ENCODE results near the gene C1orf56.
"Not testable (repeated sequence)": the region's sequence is repeated elsewhere in the genome, so short reads cannot be mapped to it uniquely, and the experiment has no call there.

C1orf56 gene

DNA sequence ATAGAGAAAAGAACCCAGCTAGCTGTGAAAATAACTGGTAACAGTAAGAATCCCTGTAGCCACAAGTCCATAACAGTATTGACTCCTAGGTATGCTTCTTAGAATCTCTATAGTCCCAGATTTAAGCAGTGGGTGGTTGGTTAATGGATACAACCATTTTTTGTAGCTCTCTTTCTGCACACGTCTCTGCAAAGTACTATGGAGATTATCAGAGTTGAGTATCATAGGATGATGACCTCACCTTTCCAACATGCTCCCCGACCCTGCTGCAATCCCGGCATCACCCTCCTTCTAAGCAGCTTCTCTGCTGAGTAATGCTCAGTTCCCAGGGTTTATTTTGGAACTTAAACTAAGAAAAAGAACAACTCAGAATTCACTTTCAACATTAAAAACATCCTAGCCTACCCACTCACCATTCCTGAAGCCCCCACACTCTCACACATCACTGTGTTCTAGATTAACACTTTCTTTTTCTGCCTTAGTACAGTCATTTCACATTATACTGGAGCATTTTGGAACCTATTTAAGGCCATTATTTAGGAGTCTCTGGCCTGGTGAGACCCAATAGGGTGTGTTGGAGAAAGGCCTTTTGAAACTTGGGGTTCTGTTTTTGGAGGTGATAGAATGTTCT, 15.3 kb downstream of the C1orf56 start:
- peak; percentile 51 for DNase-seq

DNA sequence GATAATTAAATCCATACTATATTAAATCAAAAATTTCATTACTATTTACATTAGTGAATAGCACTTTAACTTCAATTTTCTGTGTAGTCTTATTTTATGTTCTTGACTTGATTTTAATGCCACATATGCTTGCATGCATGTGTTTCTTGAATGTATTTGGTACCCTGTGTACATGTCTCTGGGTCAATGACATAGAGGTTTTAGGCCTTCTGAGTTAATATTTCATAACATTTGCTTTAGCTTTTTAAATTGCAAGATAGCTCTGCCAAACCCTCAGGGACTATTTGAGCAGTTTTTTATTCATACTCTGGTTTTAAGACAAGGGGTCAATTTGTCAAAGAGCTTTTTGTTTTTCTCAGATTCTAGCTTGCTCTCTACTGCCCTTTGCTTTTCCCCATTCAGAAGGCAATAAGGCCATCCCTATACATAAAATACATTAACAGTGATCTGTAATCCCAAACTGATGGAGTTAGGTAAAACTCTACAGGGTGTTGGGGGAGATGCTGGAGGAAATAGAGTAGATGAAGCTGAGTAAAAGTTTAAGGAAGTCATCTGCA, 17.6 kb downstream of the C1orf56 start:
- no peak for DNase-seq

DNA sequence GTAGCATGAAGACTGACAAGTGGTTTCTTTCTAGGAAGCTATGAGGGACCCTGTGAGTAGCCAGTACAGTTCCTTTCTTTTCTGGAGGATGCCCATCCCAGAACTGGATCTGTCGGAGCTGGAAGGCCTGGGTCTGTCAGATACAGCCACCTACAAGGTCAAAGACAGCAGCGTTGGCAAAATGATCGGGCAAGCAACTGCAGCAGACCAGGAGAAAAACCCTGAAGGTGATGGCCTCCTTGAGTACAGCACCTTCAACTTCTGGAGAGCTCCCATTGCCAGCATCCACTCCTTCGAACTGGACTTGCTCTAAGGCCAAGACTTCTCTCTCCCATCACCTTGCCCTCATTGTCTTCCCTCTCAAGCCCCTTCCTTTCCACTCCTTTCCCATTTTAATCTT, 19.6 kb downstream of the C1orf56 start:
- DNase-seq = no peak

DNA sequence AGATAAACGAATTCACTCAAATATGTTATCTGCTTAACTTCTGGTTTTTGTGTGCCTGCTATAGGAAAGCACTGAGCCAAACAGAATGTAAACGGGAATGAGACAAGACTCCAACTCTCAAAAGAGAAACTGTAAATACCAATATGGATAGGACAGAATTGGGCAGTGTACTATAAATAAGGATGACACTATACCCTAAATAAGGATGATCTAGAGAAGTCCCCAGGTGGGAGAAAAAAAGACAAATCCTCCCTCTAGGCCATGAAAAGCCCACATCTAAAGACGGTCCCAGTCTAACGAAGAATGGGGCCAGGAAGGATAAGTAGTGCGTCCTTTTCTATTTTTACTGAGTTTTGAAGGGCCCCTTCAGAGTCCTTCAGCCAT, 21.5 kb downstream of the C1orf56 start:
- DNase-seq = no peak

DNA sequence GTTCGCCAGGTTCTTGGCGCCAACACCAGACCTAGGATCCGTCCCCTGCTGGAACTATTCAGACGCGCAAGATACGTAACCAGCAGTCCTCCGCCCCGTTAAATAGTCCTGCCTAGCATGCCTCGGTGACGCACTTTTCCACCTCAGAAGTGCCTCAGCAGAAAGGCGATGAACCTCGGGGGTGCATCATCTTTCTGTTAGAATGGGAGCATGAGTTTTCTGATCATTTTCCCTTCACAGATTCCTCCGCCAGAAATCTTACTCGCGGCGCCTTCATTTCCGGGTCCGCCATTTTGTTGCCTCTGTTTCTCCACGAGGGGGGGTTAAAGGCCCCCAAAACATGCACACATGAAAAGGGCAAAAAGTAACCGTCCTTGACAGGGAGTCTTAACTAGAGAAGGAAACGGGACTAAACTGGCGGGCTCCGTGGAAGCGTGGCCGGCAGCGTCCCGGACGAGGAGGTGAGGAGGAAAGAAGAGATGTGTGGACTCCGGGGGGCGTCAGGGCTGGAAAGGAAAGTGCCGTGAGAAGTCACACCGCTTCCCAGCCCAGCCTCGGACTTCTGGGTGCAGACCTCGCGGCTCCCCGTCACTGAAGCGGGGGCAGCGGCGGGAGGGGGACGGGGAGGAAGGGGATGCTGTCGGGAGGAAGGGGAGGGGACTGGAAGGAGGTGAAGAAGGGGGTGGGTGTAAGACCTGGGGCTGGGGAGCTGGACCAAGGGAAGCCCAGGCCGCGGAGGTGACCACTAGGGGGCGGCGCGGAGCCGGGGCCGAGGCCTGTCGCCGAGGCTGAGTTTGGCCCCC, 23.1 kb downstream of the C1orf56 start, which contains the start of gene GABPB2:
Gene GABPB2, plus strand, starts transcription at position 288 of the 803 bp plus-strand sequence. CDS start 17,429 bp downstream, outside the sequence.
- DNase-seq = peak; percentile 84

DNA sequence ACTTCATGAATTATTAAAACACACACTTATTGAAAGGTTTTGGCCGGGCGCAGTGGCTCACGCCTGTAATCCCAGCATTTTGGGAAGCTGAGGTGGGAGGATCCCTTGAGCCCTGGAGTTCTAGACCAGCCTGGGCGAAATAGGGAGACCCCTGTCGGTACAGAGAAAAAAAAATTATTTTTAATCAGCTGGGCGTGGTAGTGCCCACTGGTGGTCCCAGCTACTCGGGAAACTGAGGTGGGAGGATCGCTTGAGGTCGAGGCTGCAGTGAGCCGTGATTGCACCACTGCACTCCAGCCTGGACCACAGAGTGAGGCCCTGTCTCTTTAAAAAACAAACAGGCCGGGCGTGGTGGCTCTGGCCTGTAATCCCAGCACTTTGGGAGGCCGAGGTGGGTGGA, 24.7 kb downstream of the C1orf56 start:
- no peak for DNase-seq

DNA sequence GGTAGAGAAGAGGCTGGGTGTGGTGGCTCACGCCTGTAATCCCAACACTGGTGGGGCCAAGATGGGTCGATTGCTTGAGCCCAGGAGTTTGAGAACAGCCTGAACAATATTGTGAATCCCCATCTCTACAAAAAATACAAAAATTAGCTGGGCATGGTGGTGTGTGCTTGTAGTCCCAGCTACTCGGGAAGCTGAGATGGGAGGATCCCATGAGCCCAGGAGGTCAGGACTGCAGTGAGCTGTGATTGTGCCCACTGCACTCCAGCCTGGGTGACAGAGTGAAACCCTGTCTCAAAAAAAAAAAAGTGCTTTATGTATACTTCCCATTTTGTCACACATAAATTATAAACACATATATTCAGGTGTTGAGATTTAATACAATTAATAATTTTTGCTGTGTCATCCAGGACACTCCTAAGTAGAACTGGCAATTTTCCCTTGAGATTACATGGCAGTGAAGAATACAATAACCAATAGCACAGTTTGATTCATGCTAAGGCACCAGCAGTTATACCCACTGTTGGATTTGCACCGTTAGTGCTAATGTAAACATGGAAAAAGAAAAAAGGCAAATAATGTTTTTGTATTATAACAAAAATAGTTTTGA, 38.5 kb downstream of the C1orf56 start:
- no peak for DNase-seq

DNA sequence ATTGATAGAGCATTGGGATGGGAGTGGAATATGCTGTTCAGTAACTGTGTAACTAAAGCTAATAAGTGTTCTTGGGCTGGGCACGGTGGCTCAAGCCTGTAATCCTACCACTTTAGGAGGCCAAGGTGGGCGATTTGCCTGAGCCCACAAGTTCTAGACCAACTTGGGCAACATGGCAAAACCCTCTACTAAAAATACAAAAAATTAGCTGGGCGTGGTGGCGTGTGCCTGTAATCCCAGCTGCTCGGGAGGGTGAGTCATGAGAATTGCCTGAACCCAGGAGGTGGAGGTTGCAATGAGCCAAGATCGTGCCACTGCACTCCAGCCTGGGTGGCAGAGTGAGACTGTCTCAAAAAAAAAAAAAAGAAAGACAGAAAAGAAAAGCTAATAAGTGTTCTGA, 49.9 kb downstream of the C1orf56 start:
- not testable (repeated sequence) for DNase-seq

DNA sequence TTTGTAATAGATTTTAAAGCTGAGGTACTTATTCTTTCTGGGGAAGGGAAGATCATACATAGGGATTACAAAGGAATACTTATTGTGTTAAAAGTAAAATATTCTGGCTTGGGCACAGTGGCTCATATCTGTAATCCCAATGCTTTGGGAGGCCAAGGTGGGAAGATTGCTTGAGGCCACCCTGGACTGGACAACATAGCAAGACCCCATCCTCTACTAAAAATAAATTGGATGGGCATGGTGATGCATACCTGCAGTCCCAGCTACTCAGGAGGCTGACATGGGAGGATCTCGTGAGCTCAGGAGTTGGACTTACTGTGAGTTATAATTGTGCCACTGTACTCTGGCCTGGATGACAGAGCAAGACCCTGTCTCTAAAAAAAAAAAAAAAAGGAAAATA, 50.6 kb downstream of the C1orf56 start:
- DNase-seq = no peak

Measured in kidney glomerular epithelial cell (primary cell).